Caco-2 (cell line): ENCODE data around the gene ABHD5. TPM values are rescaled to one million over a fixed set of nuclear protein-coding genes. Genes with fewer than 3 reads are reported as not detected.

ENCODE experiments used
- BruUV-seq: library from RNA; stranded (reverse); fragments of 400-500 nt; replicated peaks from 2 replicates; lab custom pipeline; 2021; lab: Mats Ljungman, UMichigan
- CTCF ChIA-PET: fragments of 300-600 bp; sonication (Branson Sonifier 250); formaldehyde crosslinking; loops from one replicate; lab custom pipeline; 2022; ENCODE audit warnings: antibody characterized with exemption; lab: Charles Lee
- POLR2A ChIA-PET: fragments of 300-600 bp; sonication (Branson Sonifier 250); formaldehyde crosslinking; loops from one replicate; lab custom pipeline; 2022; ENCODE audit warnings: antibody characterized with exemption; lab: Charles Lee
- DNase-seq, 2 experiments: peaks; one replicate each; pipeline versions ENCODE4 v3.0.0 to v3.0.0-alpha.2; 2020 to 2022
- H3K27me3 ChIP-seq: replicated peaks from 2 replicates; pipeline ENCODE4 v1.6.0; 2011; ENCODE audit warnings: low read length; ENCODE audit not compliant: control insufficient read depth, insufficient read depth
- H3K36me3 ChIP-seq: 2 replicates; pipeline ENCODE4 v1.5.1; 2011; ENCODE audit warnings: low read length; ENCODE audit not compliant: control insufficient read depth, insufficient read depth
- H3K4me1 ChIP-seq: fragments of 250-450 bp; sonication (Bioruptor Pico); 2 replicates; pipeline ENCODE4 v1.5.1; 2020; ENCODE audit warnings: mild to moderate bottlenecking
- H3K4me3 ChIP-seq: 2 replicates; pipeline ENCODE4 v1.5.1; 2011; ENCODE audit warnings: low read depth, mild to moderate bottlenecking, control low read depth, low read length
- H3K9me3 ChIP-seq: fragments of 250-450 bp; sonication (Bioruptor Pico); 2 replicates; pipeline ENCODE4 v1.5.1; 2020; ENCODE audit warnings: mild to moderate bottlenecking, moderate library complexity
- H3K27ac Mint-ChIP-seq: one replicate; pipeline ENCODE4 v1.8.0; 2022; ENCODE audit warnings: mixed read lengths; ENCODE audit not compliant: unreplicated experiment
- H3K27me3 Mint-ChIP-seq: one replicate; pipeline ENCODE4 v1.8.0; 2022; ENCODE audit warnings: mixed read lengths; ENCODE audit not compliant: insufficient read depth, unreplicated experiment
- H3K36me3 Mint-ChIP-seq: one replicate; pipeline ENCODE4 v1.8.0; 2022; ENCODE audit warnings: mild to moderate bottlenecking, mixed read lengths; ENCODE audit not compliant: insufficient read depth, unreplicated experiment
- H3K4me1 Mint-ChIP-seq: one replicate; pipeline ENCODE4 v1.8.0; 2022; ENCODE audit warnings: low read depth, mixed read lengths; ENCODE audit not compliant: unreplicated experiment
- H3K4me3 Mint-ChIP-seq: one replicate; pipeline ENCODE4 v1.8.0; 2022; ENCODE audit warnings: mild to moderate bottlenecking, moderate library complexity, mixed read lengths; ENCODE audit not compliant: unreplicated experiment
- H3K9me3 Mint-ChIP-seq: one replicate; pipeline ENCODE4 v1.8.0; 2022; ENCODE audit warnings: mixed read lengths; ENCODE audit not compliant: unreplicated experiment
- intact Hi-C: fragments of 100-400 bp; cut with micrococcal nuclease; formaldehyde crosslinking; loops from one replicate; pipeline ENCODE4 v1.10.0; 2022; ENCODE audit not compliant: unreplicated experiment
- total RNA-seq: library from RNA; stranded (reverse); gene quantifications from 2 replicates; pipeline ENCODE4 v1.2.3, GENCODE V29; 2022
- TF ChIP-seq, protein P1 (sequence below), 2 experiments: fragments of 200-600 bp in 1 of 2; IDR thresholded peaks; 1 replicate in 1 of 2; 2 replicates in 1 of 2; pipeline versions ENCODE4 v1.5.1 to v1.8.0; 2011 to 2022; ENCODE audit warnings: antibody characterized with exemption in 1 of 2, control low read depth in 1 of 2, inconsistent platforms in 1 of 2, low read depth in 1 of 2, low read length in 1 of 2, mild to moderate bottlenecking in 1 of 2, moderate library complexity in 1 of 2; ENCODE audit not compliant: insufficient read depth in 1 of 2, severe bottlenecking in 1 of 2, unreplicated experiment in 1 of 2

ABHD5 gene
- total RNA-seq, 1 experiment from 2014 or later, result 12.3 TPM

DNA sequence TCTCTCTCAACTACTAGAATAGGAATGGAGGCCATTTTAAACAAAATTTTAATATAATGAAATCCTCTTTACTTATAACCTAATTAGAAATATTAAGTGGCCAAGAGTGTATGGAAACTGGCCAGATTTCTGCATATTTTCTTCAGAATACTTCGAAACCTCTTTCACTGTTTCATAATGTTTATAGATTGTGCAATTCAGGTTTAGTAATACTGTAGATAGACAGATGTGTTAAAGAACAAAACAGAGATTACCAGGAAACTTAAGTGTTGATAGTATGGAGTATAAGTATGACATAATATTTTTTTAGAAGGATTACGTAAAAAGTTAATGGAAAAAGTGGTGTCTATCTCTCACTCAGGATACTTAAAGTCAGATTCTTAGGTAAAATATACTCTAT lies 4.7 kb downstream of the ABHD5 start:
- POLR2A ChIA-PET, result no interaction called here
- no peaks in the 10 kb centered on the region for H3K36me3 ChIP-seq
- no peaks in the 10 kb centered on the region for H3K27me3 ChIP-seq
- no peaks in the 10 kb centered on the region for H3K9me3 ChIP-seq
- H3K4me3 ChIP-seq, result no peak overlapping the region
- Mint-ChIP-seq H3K9me3 (no peaks in the 10 kb centered on the region), H3K27me3 (no peaks in the 10 kb centered on the region), H3K4me3 (no peak overlapping the region), H3K36me3 (peaks cover 6% of the 10 kb centered on the region), H3K27ac (no peak overlapping the region), H3K4me1 (peaks cover 37% of the 10 kb centered on the region)
- TF ChIP-seq, protein P1, sequence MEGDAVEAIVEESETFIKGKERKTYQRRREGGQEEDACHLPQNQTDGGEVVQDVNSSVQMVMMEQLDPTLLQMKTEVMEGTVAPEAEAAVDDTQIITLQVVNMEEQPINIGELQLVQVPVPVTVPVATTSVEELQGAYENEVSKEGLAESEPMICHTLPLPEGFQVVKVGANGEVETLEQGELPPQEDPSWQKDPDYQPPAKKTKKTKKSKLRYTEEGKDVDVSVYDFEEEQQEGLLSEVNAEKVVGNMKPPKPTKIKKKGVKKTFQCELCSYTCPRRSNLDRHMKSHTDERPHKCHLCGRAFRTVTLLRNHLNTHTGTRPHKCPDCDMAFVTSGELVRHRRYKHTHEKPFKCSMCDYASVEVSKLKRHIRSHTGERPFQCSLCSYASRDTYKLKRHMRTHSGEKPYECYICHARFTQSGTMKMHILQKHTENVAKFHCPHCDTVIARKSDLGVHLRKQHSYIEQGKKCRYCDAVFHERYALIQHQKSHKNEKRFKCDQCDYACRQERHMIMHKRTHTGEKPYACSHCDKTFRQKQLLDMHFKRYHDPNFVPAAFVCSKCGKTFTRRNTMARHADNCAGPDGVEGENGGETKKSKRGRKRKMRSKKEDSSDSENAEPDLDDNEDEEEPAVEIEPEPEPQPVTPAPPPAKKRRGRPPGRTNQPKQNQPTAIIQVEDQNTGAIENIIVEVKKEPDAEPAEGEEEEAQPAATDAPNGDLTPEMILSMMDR (IDR thresholded peaks at IDR 0.05; ENCODE audit: insufficient read depth in 1 of 2, low read depth in 1 of 2, low read length in 1 of 2, severe bottlenecking in 1 of 2, unreplicated experiment in 1 of 2), result no peak
- DNase-seq, result no peak
- peaks cover 29% of the 10 kb centered on the region for H3K4me1 ChIP-seq
- no TSS peak for BruUV-seq
- intact Hi-C loops, result no loop called here
- CTCF ChIA-PET, result no interaction called here

DNA sequence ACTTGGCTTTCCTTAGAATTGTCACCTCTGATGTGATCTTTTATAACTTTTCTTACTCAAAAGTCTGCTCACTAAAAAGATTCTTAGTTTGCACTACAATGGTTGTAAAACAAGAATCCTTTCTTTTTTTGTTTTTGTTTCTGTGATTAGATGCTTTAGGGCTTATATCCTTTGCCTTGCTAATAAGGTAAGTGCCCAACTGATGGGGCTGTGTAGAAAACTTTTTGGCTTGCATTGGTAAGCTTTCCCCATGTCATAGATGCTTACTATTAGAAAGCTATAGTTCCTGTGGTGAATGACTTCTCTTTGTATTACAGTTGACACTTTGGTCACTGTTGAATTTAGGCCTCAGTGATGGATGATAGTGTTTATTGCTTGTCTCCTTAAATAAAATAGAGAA lies 5.1 kb downstream of the ABHD5 start:
- H3K9me3 ChIP-seq, result no peaks in the 10 kb centered on the region
- BruUV-seq, result no TSS peak
- Mint-ChIP-seq H3K9me3 (no peaks in the 10 kb centered on the region), H3K4me3 (no peak overlapping the region), H3K27ac (peak overlapping the region; percentile 74), H3K4me1 (peaks cover 37% of the 10 kb centered on the region), H3K27me3 (no peaks in the 10 kb centered on the region), H3K36me3 (peaks cover 2% of the 10 kb centered on the region)
- no peak overlapping the region for H3K4me3 ChIP-seq
- no peak for DNase-seq
- POLR2A ChIA-PET, result interaction anchor here (0.6 kb wide), 1 partner anchor 122 kb away, joined by 3 read pairs; no protein-coding TSS in a partner anchor
- CTCF ChIA-PET, result no interaction called here
- no peaks in the 10 kb centered on the region for H3K36me3 ChIP-seq
- H3K4me1 ChIP-seq, result peaks cover 29% of the 10 kb centered on the region
- TF ChIP-seq, protein P1 (IDR thresholded peaks at IDR 0.05; ENCODE audit: insufficient read depth in 1 of 2, low read depth in 1 of 2, low read length in 1 of 2, severe bottlenecking in 1 of 2, unreplicated experiment in 1 of 2), result no peak
- intact Hi-C loops, result no loop called here
- H3K27me3 ChIP-seq, result no peaks in the 10 kb centered on the region

DNA sequence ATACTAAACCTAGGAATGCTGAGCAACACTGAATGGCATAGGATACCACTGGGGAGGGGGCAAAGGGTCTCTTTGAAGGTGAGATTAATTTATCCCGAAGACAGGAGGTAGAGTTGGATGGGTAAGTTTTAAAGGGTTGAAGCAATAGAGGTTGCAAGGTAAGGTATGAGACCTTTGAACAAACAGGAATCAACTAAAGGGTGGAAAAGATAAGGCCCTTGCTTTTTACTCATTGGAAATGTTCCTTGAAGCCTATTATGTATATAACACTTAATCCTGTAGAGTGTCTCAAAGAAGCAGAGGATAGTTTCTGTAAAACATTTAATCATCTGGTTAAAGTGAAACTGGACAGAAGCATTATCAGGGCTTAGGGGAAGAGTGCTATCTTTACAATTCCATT lies 5.7 kb downstream of the ABHD5 start:
- ChIA-PET POLR2A (interaction anchor here (0.6 kb wide), 1 partner anchor 122 kb away, joined by 3 read pairs; no protein-coding TSS in a partner anchor), CTCF (no interaction called here)
- Histone ChIP-seq H3K36me3 (no peaks in the 10 kb centered on the region), H3K4me3 (no peak overlapping the region), H3K4me1 (peaks cover 29% of the 10 kb centered on the region), H3K9me3 (no peaks in the 10 kb centered on the region), H3K27me3 (no peaks in the 10 kb centered on the region)
- Mint-ChIP-seq H3K27ac (peak overlapping the region; percentile 74), H3K9me3 (no peaks in the 10 kb centered on the region), H3K4me3 (no peak overlapping the region), H3K4me1 (peaks cover 37% of the 10 kb centered on the region), H3K36me3 (no peaks in the 10 kb centered on the region), H3K27me3 (no peaks in the 10 kb centered on the region)
- BruUV-seq, result no TSS peak
- DNase-seq, result no peak
- intact Hi-C loops, result no loop called here
- TF ChIP-seq, protein P1 (IDR thresholded peaks at IDR 0.05; ENCODE audit: insufficient read depth in 1 of 2, low read depth in 1 of 2, low read length in 1 of 2, severe bottlenecking in 1 of 2, unreplicated experiment in 1 of 2), result no peak
